Rectal smooth muscle tissue (tissue), 1 donor: ENCODE results near the gene B3GNT7.
A peak's percentile ranks its signal among the peaks of the same experiment; 100 is the strongest.
"Not testable (repeated sequence)": the region's sequence is repeated elsewhere in the genome, so short reads cannot be mapped to it uniquely, and the experiment has no call there.

Experiments
- H3K27ac ChIP-seq: one replicate; pipeline ENCODE4 v1.7.0; 2013; ENCODE audit warnings: low read depth, low read length, inconsistent platforms
- H3K27me3 ChIP-seq: one replicate; pipeline ENCODE4 v1.7.0; 2013; ENCODE audit warnings: low read length; ENCODE audit not compliant: control insufficient read depth, insufficient read depth
- H3K36me3 ChIP-seq: one replicate; pipeline ENCODE4 v1.7.0; 2013; ENCODE audit warnings: low read length; ENCODE audit not compliant: control insufficient read depth, insufficient read depth
- H3K4me1 ChIP-seq: one replicate; pipeline ENCODE4 v1.7.0; 2013; ENCODE audit warnings: low read length; ENCODE audit not compliant: control insufficient read depth, insufficient read depth
- H3K4me3 ChIP-seq: one replicate; pipeline ENCODE4 v1.7.0; 2013; ENCODE audit warnings: low read length
- H3K9ac ChIP-seq: one replicate; pipeline ENCODE4 v1.7.0; 2013; ENCODE audit warnings: low read length

The B3GNT7 gene

GRCh38 chr2:231401101-231401500 is 5.6 kb downstream of the B3GNT7 start:
- not testable (repeated sequence) for H3K27ac ChIP-seq

GRCh38 chr2:231403421-231404182 is 8.1 kb downstream of the B3GNT7 start:
- not testable (repeated sequence) for H3K4me1 ChIP-seq, H3K27me3 ChIP-seq, H3K27ac ChIP-seq, H3K9ac ChIP-seq, H3K36me3 ChIP-seq, H3K4me3 ChIP-seq

More at GRCh38 chr2:231401101-231401500, 5.6 kb downstream of the B3GNT7 start:
- H3K9ac ChIP-seq, H3K36me3 ChIP-seq, H3K4me3 ChIP-seq, H3K4me1 ChIP-seq, H3K27me3 ChIP-seq: not testable (repeated sequence)

GRCh38 chr2:231404183-231404578 is 8.7 kb downstream of the B3GNT7 start:
- not testable (repeated sequence) for H3K4me3 ChIP-seq, H3K9ac ChIP-seq, H3K27me3 ChIP-seq, H3K4me1 ChIP-seq, H3K27ac ChIP-seq, H3K36me3 ChIP-seq

GRCh38 chr2:231405601-231406367 is 10.3 kb downstream of the B3GNT7 start:
- H3K36me3 ChIP-seq, H3K9ac ChIP-seq, H3K4me1 ChIP-seq, H3K4me3 ChIP-seq, H3K27ac ChIP-seq, H3K27me3 ChIP-seq: not testable (repeated sequence)

GRCh38 chr2:231407686-231408085 is 12.2 kb downstream of the B3GNT7 start:
- H3K27ac ChIP-seq, H3K4me3 ChIP-seq, H3K27me3 ChIP-seq, H3K4me1 ChIP-seq, H3K36me3 ChIP-seq, H3K9ac ChIP-seq: not testable (repeated sequence)

GRCh38 chr2:231408304-231408703 is 12.8 kb downstream of the B3GNT7 start:
- H3K36me3 ChIP-seq, H3K9ac ChIP-seq, H3K27me3 ChIP-seq, H3K27ac ChIP-seq, H3K4me3 ChIP-seq, H3K4me1 ChIP-seq: not testable (repeated sequence)

- no peak overlapping the region for H3K4me3 ChIP-seq
- no peaks in the 10 kb centered on the region for H3K27me3 ChIP-seq
- H3K9ac ChIP-seq = no peak overlapping the region
- H3K27ac ChIP-seq = no peak overlapping the region
- peaks cover 4% of the 10 kb centered on the region for H3K4me1 ChIP-seq
- H3K36me3 ChIP-seq = no peaks in the 10 kb centered on the region
These were observed 14.3 kb downstream of the B3GNT7 start for GRCh38 chr2:231409776-231410175.

GRCh38 chr2:231410293-231411004 is 14.9 kb downstream of the B3GNT7 start:
- Histone ChIP-seq H3K36me3 (no peaks in the 10 kb centered on the region), H3K4me1 (peaks cover 4% of the 10 kb centered on the region), H3K4me3 (no peak overlapping the region), H3K9ac (no peak overlapping the region), H3K27ac (no peak overlapping the region), H3K27me3 (no peaks in the 10 kb centered on the region)

- Histone ChIP-seq H3K27me3 (no peaks in the 10 kb centered on the region), H3K4me3 (no peak overlapping the region), H3K4me1 (peaks cover 4% of the 10 kb centered on the region), H3K27ac (no peak overlapping the region), H3K36me3 (no peaks in the 10 kb centered on the region), H3K9ac (no peak overlapping the region)
These were observed 15.7 kb downstream of the B3GNT7 start for GRCh38 chr2:231411237-231411636.

GRCh38 chr2:231411831-231412617 is 16.5 kb downstream of the B3GNT7 start:
- peak overlapping the region; percentile 22 for H3K27ac ChIP-seq
- no peaks in the 10 kb centered on the region for H3K36me3 ChIP-seq
- H3K4me1 ChIP-seq = peaks cover 4% of the 10 kb centered on the region
- peak overlapping the region; percentile 66 for H3K4me3 ChIP-seq
- H3K9ac ChIP-seq = peak overlapping the region; percentile 32
- no peaks in the 10 kb centered on the region for H3K27me3 ChIP-seq

GRCh38 chr2:231412618-231412963 is 17.1 kb downstream of the B3GNT7 start:
- H3K9ac ChIP-seq = peak overlapping the region; percentile 32
- peaks cover 4% of the 10 kb centered on the region for H3K4me1 ChIP-seq
- no peaks in the 10 kb centered on the region for H3K36me3 ChIP-seq

GRCh38 chr2:231413456-231413855 is 17.9 kb downstream of the B3GNT7 start:
- no peak overlapping the region for H3K9ac ChIP-seq
- no peaks in the 10 kb centered on the region for H3K36me3 ChIP-seq
- H3K27ac ChIP-seq = no peak overlapping the region
- no peak overlapping the region for H3K4me3 ChIP-seq
- no peaks in the 10 kb centered on the region for H3K27me3 ChIP-seq
- H3K4me1 ChIP-seq = peaks cover 4% of the 10 kb centered on the region

More at GRCh38 chr2:231412618-231412963, 17.1 kb downstream of the B3GNT7 start:
- Histone ChIP-seq H3K27ac (no peak overlapping the region), H3K27me3 (no peaks in the 10 kb centered on the region), H3K4me3 (peak overlapping the region; percentile 54)
